Right hindlimb (tissue), 1 donor: ENCODE results near the gene ATP8B3.
"Not testable (repeated sequence)": the region's sequence is repeated elsewhere in the genome, so short reads cannot be mapped to it uniquely, and the experiment has no call there.

Experiments
- DNase-seq: peaks from one replicate; pipeline ENCODE4 v3.0.0-alpha.2; 2018

The ATP8B3 gene

DNA sequence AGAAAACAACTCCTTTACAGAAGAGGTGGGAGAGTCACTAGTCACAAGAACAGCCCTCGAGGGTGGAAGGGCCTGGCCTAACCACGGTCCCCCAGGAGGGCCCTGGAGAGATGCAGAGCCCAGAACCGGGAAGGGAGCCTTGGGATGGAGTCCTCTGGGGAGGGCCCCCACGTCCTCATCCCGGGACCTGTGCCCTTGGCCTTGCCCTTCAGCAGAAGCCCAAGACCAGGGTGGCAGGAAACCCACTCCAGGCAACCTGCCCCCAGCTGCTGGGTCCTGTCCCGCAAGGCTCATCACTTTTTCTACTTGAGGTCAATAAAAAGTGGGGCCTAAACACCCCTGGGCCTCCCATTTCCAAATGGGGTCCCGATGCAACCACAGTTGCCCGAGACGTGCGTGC, 2.3 kb upstream of the ATP8B3 start:
- DNase-seq = no peak

DNA sequence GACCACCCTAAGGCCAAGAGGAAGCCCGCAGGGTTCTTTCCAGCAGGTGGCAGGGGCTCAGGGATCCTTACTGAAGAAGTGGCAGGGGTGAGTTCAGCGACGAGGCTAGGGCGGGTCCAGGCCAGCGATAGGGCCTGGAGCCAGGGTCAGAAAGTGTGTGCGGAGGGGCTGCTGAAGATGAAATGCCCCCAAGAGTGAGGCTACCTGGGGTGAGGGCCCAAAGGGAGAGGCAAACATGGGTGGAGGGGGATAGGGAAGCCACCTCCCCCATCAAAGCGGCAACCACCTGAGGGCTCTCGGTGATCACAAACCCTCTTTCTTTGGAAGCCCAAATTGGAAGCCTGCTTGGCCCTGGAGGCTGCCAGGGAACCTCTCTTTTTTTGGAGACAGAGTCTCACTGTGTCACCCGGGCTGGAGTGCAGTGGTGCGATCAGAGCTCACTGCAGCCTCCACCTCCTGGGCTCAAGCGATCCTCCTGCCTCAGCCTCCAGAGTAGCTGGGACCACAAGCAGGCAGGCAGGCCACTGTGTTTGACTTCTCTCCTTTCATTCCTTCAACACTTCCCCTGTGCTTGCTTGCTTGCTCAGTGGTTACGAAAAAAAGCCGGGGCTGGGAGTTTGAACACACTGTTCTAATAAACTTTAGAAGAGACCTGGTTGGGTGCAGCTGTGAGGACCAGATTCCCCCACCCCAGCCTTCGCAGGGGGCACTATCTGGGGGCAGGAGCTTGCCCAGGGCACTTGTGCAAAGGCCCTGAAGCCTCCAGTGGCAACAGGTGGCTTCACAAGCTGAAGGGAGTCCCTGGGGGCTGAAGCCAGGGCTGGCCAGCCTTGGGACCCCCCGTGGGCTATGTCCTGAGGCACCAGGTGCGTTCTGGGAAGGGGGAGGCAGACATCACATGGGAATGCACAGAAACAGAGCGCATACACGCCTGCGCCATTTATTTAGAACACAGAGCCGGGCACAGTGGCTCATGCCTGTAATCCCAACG, 1.4 kb upstream of the ATP8B3 start:
- no peak for DNase-seq

DNA sequence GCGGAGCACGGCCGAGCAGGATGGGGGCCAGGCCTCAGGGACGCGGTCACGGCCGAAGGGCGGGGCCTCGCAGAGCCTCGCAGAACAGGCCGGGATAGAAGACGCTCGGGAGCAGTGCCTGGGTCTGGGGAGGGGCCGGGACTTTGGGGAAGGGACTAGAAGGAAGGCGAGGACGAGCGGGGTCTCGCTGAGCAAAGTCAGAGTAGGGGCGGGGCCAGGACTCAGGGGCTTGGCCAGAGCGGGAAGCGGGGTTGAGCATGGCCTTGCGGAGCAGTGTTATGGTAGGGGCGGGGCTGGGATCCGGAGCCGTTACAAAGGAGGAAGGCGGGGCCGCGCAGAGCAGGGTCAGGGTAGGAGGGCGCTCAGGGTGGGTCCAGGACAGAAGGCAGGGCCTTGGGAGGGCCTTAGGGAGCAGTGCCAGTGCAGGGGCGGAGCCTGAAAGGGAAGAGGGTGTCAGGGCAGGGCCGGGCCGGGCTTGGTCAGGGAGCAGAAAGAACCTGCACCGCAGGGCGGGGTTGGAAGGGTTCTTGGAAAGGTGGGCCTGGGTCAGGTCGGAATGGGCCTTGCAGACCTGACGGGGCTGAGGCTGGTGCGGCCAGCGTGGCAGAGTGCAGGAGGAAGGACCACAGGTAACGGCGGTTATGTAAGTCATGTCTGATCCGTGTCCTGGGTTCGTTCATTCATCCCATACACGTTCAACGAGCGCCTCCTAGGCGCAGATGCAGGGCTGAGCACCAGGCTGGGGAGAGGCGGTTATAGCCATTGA, 533 bp upstream of the ATP8B3 start:
- DNase-seq = peak; percentile 91

- DNase-seq = no peak
These were observed 593 bp downstream of the ATP8B3 start for GRCh38 chr19:1811472-1811894.

- DNase-seq = no peak
These were observed 1.5 kb downstream of the ATP8B3 start for GRCh38 chr19:1810439-1811160.

DNA sequence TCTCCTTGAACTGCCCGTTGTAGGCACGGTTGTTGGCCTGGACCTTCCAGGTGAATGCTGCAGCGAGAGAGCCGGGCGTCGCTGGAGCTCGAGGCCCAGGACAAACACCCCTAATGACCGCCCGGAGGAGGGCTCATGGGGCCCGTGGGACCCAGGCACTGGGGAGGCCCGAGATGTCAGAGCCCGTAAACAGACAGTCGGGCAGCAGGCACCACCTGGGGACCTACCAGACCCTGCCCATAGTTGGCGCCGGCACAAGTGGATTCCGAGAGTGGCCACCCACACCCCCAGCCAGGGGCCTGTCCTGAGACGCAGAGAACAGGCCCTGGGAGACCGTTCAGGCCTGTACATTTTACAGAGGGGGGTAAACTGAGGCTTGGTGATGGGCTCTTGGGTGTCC, 2.4 kb downstream of the ATP8B3 start:
- no peak for DNase-seq

- DNase-seq = no peak
These were observed 3.7 kb downstream of the ATP8B3 start for GRCh38 chr19:1808395-1808731.

DNA sequence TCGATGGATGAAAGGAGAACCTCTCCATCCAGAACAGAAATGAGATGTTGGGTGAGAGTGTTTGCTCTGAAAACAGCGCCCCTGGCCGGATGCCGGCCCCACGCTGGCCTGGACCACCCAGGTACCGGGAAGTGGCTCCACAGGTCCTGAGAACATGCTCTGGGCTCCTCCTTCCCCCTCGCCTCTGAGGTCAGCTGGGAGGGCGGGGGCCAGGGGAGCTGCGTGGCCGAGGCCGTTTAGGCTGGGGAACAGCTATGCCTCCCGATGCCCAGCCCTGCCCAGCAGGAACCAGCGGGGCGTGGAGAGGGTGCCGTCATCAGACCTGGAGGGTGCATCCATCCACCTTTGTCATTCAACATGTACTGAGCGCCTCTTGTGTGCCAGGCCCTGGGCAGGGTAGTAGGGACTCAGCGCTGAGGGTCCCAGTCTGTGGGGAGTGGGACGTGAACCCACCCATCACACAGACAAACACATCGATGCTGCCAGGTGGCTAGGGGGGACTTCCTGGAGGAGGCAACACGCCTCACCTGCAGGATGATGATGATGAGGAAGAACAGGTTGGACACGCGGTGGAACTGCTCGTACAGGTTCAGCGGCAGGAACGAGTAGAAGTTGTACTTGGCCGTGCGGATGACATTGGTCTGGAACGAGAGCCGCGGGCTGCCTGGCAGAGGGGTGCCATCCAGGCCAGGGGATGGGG, 4.2 kb downstream of the ATP8B3 start:
- no peak for DNase-seq

- no peak for DNase-seq
These were observed 4.9 kb downstream of the ATP8B3 start for GRCh38 chr19:1807030-1807694.

DNA sequence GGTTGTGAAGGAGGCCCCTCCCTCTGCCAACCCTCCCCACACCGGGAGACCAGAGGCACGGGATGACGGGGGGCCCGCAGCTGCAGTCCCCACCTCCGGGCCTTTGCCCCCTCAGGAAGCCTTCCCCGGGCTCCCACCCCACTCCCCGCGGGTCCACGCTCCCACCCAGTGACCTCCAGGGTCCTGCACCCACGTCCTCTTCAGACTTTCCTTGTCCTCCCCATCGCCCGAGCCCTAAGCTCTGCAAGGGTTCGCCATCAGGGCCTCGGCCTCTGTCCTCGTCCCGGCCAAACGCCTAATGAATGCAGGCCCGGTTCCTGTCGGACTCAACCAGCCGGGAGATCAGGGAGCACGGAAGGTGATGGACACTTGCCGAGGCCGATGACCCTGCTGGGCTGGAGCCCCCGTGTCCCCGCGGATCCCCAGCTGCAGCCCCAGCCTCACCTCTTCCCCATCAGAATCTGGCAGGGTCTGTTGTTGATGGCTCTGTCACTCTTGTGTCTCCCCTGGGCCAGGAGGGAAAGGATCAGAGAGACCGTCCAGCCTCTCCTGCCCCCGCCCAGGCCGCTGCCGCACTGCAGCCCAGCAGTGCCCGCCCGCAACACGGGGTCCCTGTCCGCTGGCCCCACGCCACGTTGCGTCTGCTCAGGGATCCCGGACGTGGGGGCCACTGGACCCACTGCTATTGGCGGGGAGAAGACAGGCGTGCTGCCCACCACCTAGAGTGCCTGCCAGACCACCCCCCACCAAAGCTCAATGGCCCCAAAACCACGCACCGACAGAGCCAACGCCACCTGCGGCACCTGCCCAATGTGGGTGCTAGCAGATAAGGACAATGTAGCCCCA, 5.7 kb downstream of the ATP8B3 start:
- no peak for DNase-seq

- DNase-seq = no peak
These were observed 6.5 kb downstream of the ATP8B3 start for GRCh38 chr19:1805401-1806183.

DNA sequence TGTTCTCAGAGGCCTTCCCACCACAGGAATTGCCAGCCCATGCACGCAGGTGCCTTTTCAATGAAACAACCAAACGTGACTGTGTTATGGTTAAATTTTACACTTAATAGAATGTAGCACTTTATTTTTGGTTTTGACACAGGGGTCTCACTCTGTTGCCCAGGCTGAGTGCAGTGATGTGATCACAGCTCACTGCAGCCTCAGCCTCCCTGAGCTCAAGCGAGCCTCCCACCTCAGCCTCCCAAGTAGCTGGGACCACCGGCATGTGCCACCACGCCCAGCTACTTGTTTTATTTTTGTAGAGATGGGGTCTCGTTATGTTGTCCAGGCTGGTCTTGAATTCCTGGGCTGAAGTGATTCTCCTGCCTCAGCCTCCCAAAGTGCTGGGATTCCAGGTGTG, 7.2 kb downstream of the ATP8B3 start:
- DNase-seq = no peak

GRCh38 chr19:1799695-1800342, 12.3 kb downstream of the ATP8B3 start:
- no peak for DNase-seq

DNA sequence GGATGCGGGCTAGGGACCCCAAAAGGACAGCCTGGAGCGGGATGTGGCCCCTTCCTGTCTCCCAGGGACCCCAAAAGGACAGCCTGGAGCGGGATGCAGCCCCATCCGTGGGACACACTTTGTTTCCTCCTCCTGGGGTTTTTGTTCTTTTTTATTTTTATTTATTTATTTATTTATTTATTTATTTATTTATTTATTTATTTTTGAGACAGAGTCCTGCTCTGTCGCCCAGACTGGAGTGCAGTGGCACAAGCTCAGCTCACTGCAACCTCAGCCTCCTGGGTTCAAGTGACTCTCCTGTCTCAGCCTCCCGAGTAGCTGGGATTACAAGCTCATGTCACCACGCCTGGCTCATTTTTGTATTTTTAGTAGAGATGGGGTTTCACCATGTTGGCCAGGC, 14.8 kb downstream of the ATP8B3 start:
- DNase-seq = not testable (repeated sequence)

- DNase-seq = no peak
These were observed 15.5 kb downstream of the ATP8B3 start for GRCh38 chr19:1796395-1797142.

DNA sequence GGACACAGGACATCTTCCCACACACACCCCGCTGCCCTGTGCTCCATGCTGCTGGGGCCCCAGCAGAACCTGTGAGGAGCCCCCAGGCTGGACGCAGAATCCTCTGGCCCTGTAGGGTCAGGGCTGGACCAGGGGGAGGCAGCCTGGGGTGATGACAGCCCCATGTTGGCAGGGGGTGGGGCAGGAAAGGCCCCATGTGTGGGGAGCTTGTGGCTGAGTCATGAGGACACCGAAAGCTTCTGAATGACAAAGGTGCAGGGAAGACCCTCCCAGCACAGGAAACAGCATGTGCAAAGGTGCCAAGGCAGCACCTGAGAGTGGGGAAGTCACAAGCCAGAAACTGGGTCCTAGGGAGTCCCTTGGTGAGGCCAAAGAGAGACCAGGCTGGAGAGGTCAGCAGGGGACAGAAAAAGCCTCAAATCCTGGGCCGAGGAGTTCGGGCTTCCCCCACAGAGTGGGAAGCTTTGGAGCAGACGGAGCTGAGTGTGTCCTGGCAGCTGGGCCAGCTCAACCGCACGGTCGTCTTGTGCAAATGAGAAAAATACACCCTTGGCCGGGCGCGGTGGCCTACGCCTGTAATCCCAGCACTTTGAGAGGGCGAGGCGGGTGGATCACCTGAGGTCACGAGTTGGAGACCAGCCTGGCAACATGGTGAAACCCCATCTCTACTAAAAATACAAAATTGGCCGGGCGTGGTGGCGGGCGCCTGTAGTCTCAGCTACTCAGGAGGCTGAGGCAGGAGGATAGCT, 17.5 kb downstream of the ATP8B3 start:
- no peak for DNase-seq

DNA sequence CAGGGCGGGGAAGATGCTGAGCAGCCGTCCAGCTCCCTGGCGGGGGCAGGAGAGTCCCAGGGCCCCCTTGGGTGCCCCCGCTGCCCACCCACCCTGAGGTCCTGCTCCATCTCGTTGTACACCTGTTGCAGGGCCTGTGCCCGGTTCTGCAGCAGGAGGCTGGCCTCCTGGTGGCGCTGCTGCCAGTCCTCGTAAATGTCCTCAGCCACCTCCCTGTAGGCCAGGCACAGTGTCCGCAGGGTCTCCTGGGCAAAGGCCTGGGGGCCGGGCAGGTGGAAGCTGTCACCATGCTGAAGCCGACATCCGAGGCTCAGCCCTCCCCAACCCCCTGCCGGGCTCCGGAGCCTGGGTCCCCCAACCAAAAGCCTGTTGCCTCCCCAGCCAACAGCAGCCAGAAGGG, 20.2 kb downstream of the ATP8B3 start:
- DNase-seq = no peak
